HepG2 (cell line): ENCODE measurements around the gene PGAP1. TPM values are rescaled to one million over a fixed set of nuclear protein-coding genes. Genes with fewer than 3 reads are reported as not detected.

ENCODE experiments used
- ARNTL ChIP-seq: sonication (generic); formaldehyde crosslinking; IDR thresholded peaks from 2 replicates; pipeline ENCODE4 v1.4.0; 2020; ENCODE audit warnings: mild to moderate bottlenecking, missing genetic modification reagents
- BRD4 ChIP-seq: sonication (generic); formaldehyde crosslinking; IDR thresholded peaks from 2 replicates; pipeline ENCODE4 v1.4.0; 2020; ENCODE audit warnings: missing genetic modification reagents
- IRX3 ChIP-seq: sonication (generic); formaldehyde crosslinking; IDR thresholded peaks from 2 replicates; pipeline ENCODE4 v1.8.1; 2023; ENCODE audit warnings: mild to moderate bottlenecking, low read depth, missing genetic modification reagents, borderline replicate concordance
- MAX ChIP-seq: IDR thresholded peaks from 2 replicates; pipeline ENCODE4 v1.6.1; 2012; ENCODE audit warnings: inconsistent platforms
- MBD4 ChIP-seq: IDR thresholded peaks from 2 replicates; pipeline ENCODE4 v1.6.1; 2012; ENCODE audit warnings: low read length, inconsistent platforms, borderline replicate concordance
- MYC ChIP-seq: sonication (generic); formaldehyde crosslinking; IDR thresholded peaks from 2 replicates; pipeline ENCODE4 v1.9.0; 2021; ENCODE audit warnings: missing genetic modification reagents, borderline replicate concordance
- PAWR ChIP-seq: sonication (generic); formaldehyde crosslinking; IDR thresholded peaks from 2 replicates; pipeline ENCODE4 v1.4.0; 2020; ENCODE audit warnings: missing genetic modification reagents, mild to moderate bottlenecking, borderline replicate concordance
- PRDM4 ChIP-seq: sonication (generic); formaldehyde crosslinking; IDR thresholded peaks from 2 replicates; pipeline ENCODE4 v1.9.0; 2021; ENCODE audit warnings: missing genetic modification reagents, borderline replicate concordance
- SRY ChIP-seq: sonication (generic); formaldehyde crosslinking; IDR thresholded peaks from 2 replicates; pipeline ENCODE4 v1.8.0; 2022; ENCODE audit warnings: mild to moderate bottlenecking, missing genetic modification reagents
- TRIM24 ChIP-seq: sonication (generic); formaldehyde crosslinking; IDR thresholded peaks from 2 replicates; pipeline ENCODE4 v1.8.0; 2022; ENCODE audit warnings: mild to moderate bottlenecking, missing genetic modification reagents
- ZFYVE20 ChIP-seq: sonication (generic); formaldehyde crosslinking; IDR thresholded peaks from 2 replicates; pipeline ENCODE4 v1.8.0; 2023; ENCODE audit warnings: low read depth, mild to moderate bottlenecking, moderate library complexity, missing genetic modification reagents, borderline replicate concordance
- ZHX1 ChIP-seq: sonication (generic); formaldehyde crosslinking; IDR thresholded peaks from 2 replicates; pipeline ENCODE4 v1.8.1; 2022; ENCODE audit warnings: low read depth, mild to moderate bottlenecking, missing genetic modification reagents
- ZMYM3 ChIP-seq: sonication (generic); formaldehyde crosslinking; IDR thresholded peaks from 2 replicates; pipeline ENCODE4 v1.5.1; 2020; ENCODE audit warnings: mild to moderate bottlenecking, missing genetic modification reagents
- ZNF263 ChIP-seq: sonication (generic); formaldehyde crosslinking; IDR thresholded peaks from 2 replicates; pipeline ENCODE4 v1.4.0; 2020; ENCODE audit warnings: missing genetic modification reagents
- ZNF318 ChIP-seq: sonication (generic); formaldehyde crosslinking; IDR thresholded peaks from 2 replicates; pipeline ENCODE4 v1.4.0; 2020; ENCODE audit warnings: mild to moderate bottlenecking, missing genetic modification reagents
- polyA plus RNA-seq, 8 experiments: library from polyadenylated mRNA; depleted of rRNA in 3 of 8; stranded (reverse) in 7 of 8; unstranded in 1 of 8; fragments of >200 nt; fragmentation: Illumina TruSeq in 4 of 8; extraction: Trizol in 4 of 8; gene quantifications; 2 replicates each; pipeline versions ENCODE4 v1.2.1 to v1.2.3, GENCODE V29; 2011 to 2016; ENCODE audit warnings: low read depth in 4 of 8, missing spikeins in 1 of 8, mixed read lengths in 1 of 8; ENCODE audit not compliant: insufficient read depth in 1 of 8
- total RNA-seq, 5 experiments: library from RNA; depleted of rRNA; stranded (reverse); fragments of >200 nt; fragmentation: Illumina TruSeq; extraction: Trizol; gene quantifications; 2 replicates each; pipeline ENCODE4 v1.2.3, GENCODE V29; 2016; ENCODE audit warnings: low read depth in 1 of 5

PGAP1 gene
- total and polyA plus RNA-seq, 2 of the 13 experiments (the other 11 are each of a cell fraction or from before 2014, with no cell fraction given): 4.1 to 6.4 TPM

GRCh38 chr2:196925768-196926561, 542 bp downstream of the PGAP1 start (continued):
- TF ChIP-seq ZHX1 (CRISPR knock-in tag) (0 out of 2 replicates have a peak, but pooled peaks have one; percentile 16), SRY (CRISPR knock-in tag) (no peak), PAWR (no peak), ZNF318 (no peak), ZNF263 (CRISPR knock-in tag) (no peak; the same call in 1 of the 2 replicates), MBD4 (no peak), PRDM4 (no peak), ZFYVE20 (CRISPR knock-in tag) (no peak), ARNTL (CRISPR knock-in tag) (peak; percentile 28), ZMYM3 (CRISPR knock-in tag) (no peak), IRX3 (CRISPR knock-in tag) (no peak), MAX (no peak; the same call in 1 of the 2 replicates), MYC (CRISPR knock-in tag) (no peak; the same call in 1 of the 2 replicates), BRD4 (CRISPR knock-in tag) (no peak), TRIM24 (CRISPR knock-in tag) (no peak)
